Upper lobe of left lung (tissue), 4 donors: ENCODE data around the gene CTXN3.

ENCODE experiments used
- CTCF ChIP-seq, 6 experiments: fragments of 450-650 bp in 4 of 6; fragments of 200-600 bp in 2 of 6; sonication (generic) in 2 of 6; IDR thresholded peaks; one replicate each; pipeline ENCODE4 v1.5.1; 2016 to 2019; ENCODE audit warnings: antibody characterized with exemption in 6 of 6
- POLR2A ChIP-seq, 4 donors: fragments of 450-650 bp; IDR thresholded peaks; one replicate each; pipeline ENCODE4 v1.5.1; 2016 to 2017; ENCODE audit warnings: antibody characterized with exemption in 4 of 4, mild to moderate bottlenecking in 2 of 4

GRCh38 chr5:127650649-127651048 lies 1.8 kb downstream of the CTXN3 start:
- TF ChIP-seq CTCF (IDR thresholded peaks at IDR 0.05) (no peak), POLR2A (IDR thresholded peaks at IDR 0.05) (no peak)
